Measurements from ENCODE around the gene PPWD1.

Gene PPWD1

DNA sequence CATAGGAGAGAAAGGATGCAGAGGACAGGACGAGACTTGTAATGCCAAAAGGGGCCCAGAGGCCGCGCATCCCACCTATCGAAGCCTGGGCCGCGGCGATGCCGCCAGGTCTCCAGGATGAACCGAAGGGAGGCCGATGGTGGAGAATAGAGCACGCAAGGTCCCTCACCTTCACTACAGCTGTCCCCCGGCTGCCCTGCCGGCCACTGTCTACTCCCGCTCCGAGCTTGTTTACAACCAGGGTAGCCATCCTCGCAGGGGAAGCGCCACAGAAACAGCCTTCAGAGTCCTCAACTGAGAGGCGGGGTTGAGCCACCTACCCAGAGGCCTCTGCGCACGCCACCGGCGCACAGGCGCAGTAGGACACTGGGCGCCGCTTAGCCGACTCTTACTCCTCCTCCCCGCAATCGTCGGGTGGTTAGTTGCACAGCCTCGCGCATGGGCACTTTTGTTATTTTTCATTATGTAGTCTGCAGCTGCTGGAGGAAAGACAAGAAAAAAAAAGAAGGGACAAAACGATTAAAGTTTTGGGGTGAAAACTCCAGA is 61.0 kb downstream of the PPWD1 start, which contains the start of gene TRIM23:
Gene TRIM23 (minus strand): TSS at position 309 of the 546 bp plus-strand sequence. CDS start 59 bp downstream, at position 250.
- DNase-seq: peak; percentile 70 to 87 (median 78)

GRCh38 chr5:65624571-65625555 is 61.8 kb downstream of the PPWD1 start, which contains the start of the genes SHLD3 and TRAPPC13:
SHLD3 (plus strand) TSS chr5:65625027; CDS start chr5:65629588, 4,561 bp downstream.
TRAPPC13 (plus strand) TSS chr5:65625027; CDS start chr5:65625061, 34 bp downstream.
- peak; percentile 42 to 83 (median 68) for DNase-seq

GRCh38 chr5:65625743-65626142 is 62.6 kb downstream of the PPWD1 start:
- DNase-seq: no peak

- no peak for DNase-seq
Observed at GRCh38 chr5:65630981-65631380, 67.9 kb downstream of the PPWD1 start.

Data from activated naive CD4-positive, alpha-beta T cell (primary cell).